HepG2 (cell line): ENCODE data around the gene ADGRG6. TPM values are rescaled to one million over a fixed set of nuclear protein-coding genes. Genes with fewer than 3 reads are reported as not detected.

Experiments
- CREM ChIP-seq, 2 experiments: sonication (generic) in 1 of 2; formaldehyde crosslinking in 1 of 2; IDR thresholded peaks; 2 replicates each; pipeline versions ENCODE4 v1.4.0 to v1.6.1; 2016 to 2020; ENCODE audit warnings: antibody characterized with exemption in 1 of 2, mild to moderate bottlenecking in 1 of 2, missing genetic modification reagents in 1 of 2
- DZIP1 ChIP-seq: sonication (generic); formaldehyde crosslinking; IDR thresholded peaks from 2 replicates; pipeline ENCODE4 v1.5.0; 2020; ENCODE audit warnings: mild to moderate bottlenecking, missing genetic modification reagents
- IKZF4 ChIP-seq: sonication (generic); formaldehyde crosslinking; IDR thresholded peaks from 2 replicates; pipeline ENCODE4 v1.5.1; 2020; ENCODE audit warnings: borderline replicate concordance, mild to moderate bottlenecking, low read depth, missing genetic modification reagents; ENCODE audit errors: not compliant biosample characterization
- MLXIP ChIP-seq: sonication (generic); formaldehyde crosslinking; IDR thresholded peaks from 2 replicates; pipeline ENCODE4 v1.9.0; 2021; ENCODE audit warnings: missing genetic modification reagents, borderline replicate concordance
- MTA1 ChIP-seq: sonication (generic); formaldehyde crosslinking; IDR thresholded peaks from 2 replicates; pipeline ENCODE4 v1.4.0; 2020; ENCODE audit warnings: missing genetic modification reagents, mild to moderate bottlenecking, borderline replicate concordance
- NRL ChIP-seq: sonication (generic); formaldehyde crosslinking; IDR thresholded peaks from 2 replicates; pipeline ENCODE4 v1.5.0; 2020; ENCODE audit warnings: missing genetic modification reagents, mild to moderate bottlenecking, moderate library complexity, borderline replicate concordance
- RFX5 ChIP-seq: IDR thresholded peaks from 2 replicates; pipeline ENCODE4 v1.6.1; 2011; ENCODE audit warnings: low read depth, low read length, improper control_type of control experiment
- SIX4 ChIP-seq: sonication (generic); formaldehyde crosslinking; IDR thresholded peaks from 2 replicates; pipeline ENCODE4 v1.4.0; 2020; ENCODE audit warnings: missing genetic modification reagents
- ZBTB21 ChIP-seq: sonication (generic); formaldehyde crosslinking; IDR thresholded peaks from 2 replicates; pipeline ENCODE4 v1.4.0; 2020; ENCODE audit warnings: missing genetic modification reagents
- ZBTB3 ChIP-seq: sonication (generic); formaldehyde crosslinking; IDR thresholded peaks from 2 replicates; pipeline ENCODE4 v1.4.0; 2020; ENCODE audit warnings: low read depth, mild to moderate bottlenecking, moderate library complexity, missing genetic modification reagents, borderline replicate concordance
- ZBTB7A ChIP-seq: sonication (generic); formaldehyde crosslinking; IDR thresholded peaks from 2 replicates; pipeline ENCODE4 v1.8.0; 2022; ENCODE audit warnings: mild to moderate bottlenecking, missing genetic modification reagents
- ZFP36L2 ChIP-seq: sonication (generic); formaldehyde crosslinking; IDR thresholded peaks from 2 replicates; pipeline ENCODE4 v1.4.0; 2020; ENCODE audit warnings: missing genetic modification reagents
- ZNF282 ChIP-seq: fragments of 450-650 bp; IDR thresholded peaks from 2 replicates; pipeline ENCODE4 v1.6.1; 2018; ENCODE audit not compliant: partially characterized antibody
- ZNF296 ChIP-seq: sonication (generic); formaldehyde crosslinking; conservative IDR thresholded peaks from 2 replicates; pipeline ENCODE4 v1.5.0; 2020; ENCODE audit warnings: mild to moderate bottlenecking, missing genetic modification reagents
- ZNF383 ChIP-seq: sonication (generic); formaldehyde crosslinking; IDR thresholded peaks from 2 replicates; pipeline ENCODE4 v1.4.0; 2020; ENCODE audit warnings: missing genetic modification reagents, mild to moderate bottlenecking, borderline replicate concordance
- ZNF644 ChIP-seq: IDR thresholded peaks from 2 replicates; pipeline ENCODE4 v1.6.1; 2016; ENCODE audit warnings: low read depth
- ZNF790 ChIP-seq: sonication (generic); formaldehyde crosslinking; IDR thresholded peaks from 2 replicates; pipeline ENCODE4 v1.8.0; 2022; ENCODE audit warnings: missing genetic modification reagents, mild to moderate bottlenecking, borderline replicate concordance
- ZNF800 ChIP-seq: sonication (generic); formaldehyde crosslinking; IDR thresholded peaks from 2 replicates; pipeline ENCODE4 v1.4.0; 2020; ENCODE audit warnings: missing genetic modification reagents
- ZNF883 ChIP-seq: sonication (generic); formaldehyde crosslinking; IDR thresholded peaks from 2 replicates; pipeline ENCODE4 v1.5.1; 2020; ENCODE audit warnings: mild to moderate bottlenecking, missing genetic modification reagents; ENCODE audit errors: not compliant biosample characterization
- ZSCAN5A ChIP-seq: sonication (generic); formaldehyde crosslinking; IDR thresholded peaks from 2 replicates; pipeline ENCODE4 v1.8.0; 2022; ENCODE audit warnings: mild to moderate bottlenecking, missing genetic modification reagents, borderline replicate concordance
- polyA plus RNA-seq, 8 experiments: library from polyadenylated mRNA; depleted of rRNA in 3 of 8; stranded (reverse) in 7 of 8; unstranded in 1 of 8; fragments of >200 nt; fragmentation: Illumina TruSeq in 4 of 8; extraction: Trizol in 4 of 8; gene quantifications; 2 replicates each; pipeline versions ENCODE4 v1.2.1 to v1.2.3, GENCODE V29; 2011 to 2016; ENCODE audit warnings: low read depth in 4 of 8, missing spikeins in 1 of 8, mixed read lengths in 1 of 8; ENCODE audit not compliant: insufficient read depth in 1 of 8
- total RNA-seq, 5 experiments: library from RNA; depleted of rRNA; stranded (reverse); fragments of >200 nt; fragmentation: Illumina TruSeq; extraction: Trizol; gene quantifications; 2 replicates each; pipeline ENCODE4 v1.2.3, GENCODE V29; 2016; ENCODE audit warnings: low read depth in 1 of 5

ADGRG6 gene
- total and polyA plus RNA-seq, 2 of the 13 experiments (the other 11 are each of a cell fraction or from before 2014, with no cell fraction given), result 129 to 249 TPM

- TF ChIP-seq ZFP36L2 (CRISPR knock-in tag), result no peak
- no peak for TF ChIP-seq ZBTB3 (CRISPR knock-in tag)
- 0 out of 2 replicates have a peak, but pooled peaks have one; percentile 31 for TF ChIP-seq MTA1 (CRISPR knock-in tag)
- TF ChIP-seq NRL (CRISPR knock-in tag), result no peak
- no peak for TF ChIP-seq ZNF282
- peak; percentile 83; the same call in 1 of the 2 replicates for TF ChIP-seq SIX4
- no peak for TF ChIP-seq DZIP1 (CRISPR knock-in tag)
- TF ChIP-seq RFX5, result no peak
- no peak for TF ChIP-seq ZNF296 (CRISPR knock-in tag)
- peak; percentile 78 for TF ChIP-seq CREM (IDR thresholded peaks at IDR 0.05)
- TF ChIP-seq CREM (CRISPR knock-in tag; IDR thresholded peaks at IDR 0.05), result no peak
- TF ChIP-seq ZBTB21, result no peak
- no peak for TF ChIP-seq ZNF790 (CRISPR knock-in tag)
- no peak for TF ChIP-seq ZNF383 (CRISPR knock-in tag)
- 0 out of 2 replicates have a peak, but pooled peaks have one; percentile 17 for TF ChIP-seq ZNF800 (CRISPR knock-in tag)
- TF ChIP-seq ZNF883 (CRISPR knock-in tag), result no peak
- TF ChIP-seq ZSCAN5A, result no peak
- no peak for TF ChIP-seq IKZF4 (CRISPR knock-in tag)
- peak; percentile 86 for TF ChIP-seq ZNF644
- no peak; the same call in 1 of the 2 replicates for TF ChIP-seq ZBTB7A (CRISPR knock-in tag)
- TF ChIP-seq MLXIP (CRISPR knock-in tag), result no peak
These were observed 4.7 kb upstream of the ADGRG6 start (continued) for GRCh38 chr6:142296975-142297604.
